Lower leg skin (tissue), 4 donors: ENCODE measurements around the gene OR10H1. TPM values are rescaled to one million over a fixed set of nuclear protein-coding genes. Genes with fewer than 3 reads are reported as not detected.
"Not testable (repeated sequence)": the region's sequence is repeated elsewhere in the genome, so short reads cannot be mapped to it uniquely, and the experiment has no call there.

Experiments
- DNase-seq, 2 donors: peaks; one replicate each; pipeline ENCODE4 v3.0.0-alpha.2; 2019; ENCODE audit warnings: low spot score in 2 of 2
- H3K4me3 ChIP-seq: fragments of 200-600 bp; sonication (generic); 2 replicates; pipeline ENCODE4 v1.5.1; 2017; ENCODE audit warnings: mild to moderate bottlenecking, low read depth; ENCODE audit not compliant: poor library complexity, severe bottlenecking
- CTCF ChIP-seq, 3 donors: fragments of 450-650 bp; IDR thresholded peaks; one replicate each; pipeline ENCODE4 v1.5.1; 2016; ENCODE audit warnings: antibody characterized with exemption in 3 of 3, mild to moderate bottlenecking in 3 of 3, moderate library complexity in 2 of 3
- POLR2A ChIP-seq, 2 donors: fragments of 450-650 bp; IDR thresholded peaks; one replicate each; pipeline ENCODE4 v1.6.1; 2016 to 2017; ENCODE audit warnings: antibody characterized with exemption in 2 of 2, mild to moderate bottlenecking in 1 of 2, moderate library complexity in 1 of 2
- WGBS, 2 donors: methylation state at CpG; one replicate each; pipeline ENCODE4 v1.1.5; 2018; 5-methylcytosine and 5-hydroxymethylcytosine counted together
- intact Hi-C: fragments of 100-400 bp; cut with DNase I; formaldehyde crosslinking; loops from one replicate; pipeline ENCODE4 v1.15.0; 2023; ENCODE audit warnings: low total_unique reads
- total RNA-seq, 4 donors: library from RNA; depleted of rRNA; stranded (reverse); fragments of >200 nt; gene quantifications; one replicate each; pipeline ENCODE4 v1.1.0, GENCODE V29; 2016

The OR10H1 gene
- total RNA-seq, 4 donors from 2014 or later = 0.06 to 0.30 TPM; not detected in 2

- 20 to 21% methylated on average over 6 of the region's 6 CpGs for WGBS, 2 donors
- DNase-seq = no peak
- TF ChIP-seq POLR2A (IDR thresholded peaks at IDR 0.05) = no peak
- no peak for TF ChIP-seq CTCF (IDR thresholded peaks at IDR 0.05)
- H3K4me3 ChIP-seq = no peak overlapping the region
- intact Hi-C loops = no loop called here
Measured at GRCh38 chr19:15812060-15812722, 3.3 kb downstream of the OR10H1 start.

DNA sequence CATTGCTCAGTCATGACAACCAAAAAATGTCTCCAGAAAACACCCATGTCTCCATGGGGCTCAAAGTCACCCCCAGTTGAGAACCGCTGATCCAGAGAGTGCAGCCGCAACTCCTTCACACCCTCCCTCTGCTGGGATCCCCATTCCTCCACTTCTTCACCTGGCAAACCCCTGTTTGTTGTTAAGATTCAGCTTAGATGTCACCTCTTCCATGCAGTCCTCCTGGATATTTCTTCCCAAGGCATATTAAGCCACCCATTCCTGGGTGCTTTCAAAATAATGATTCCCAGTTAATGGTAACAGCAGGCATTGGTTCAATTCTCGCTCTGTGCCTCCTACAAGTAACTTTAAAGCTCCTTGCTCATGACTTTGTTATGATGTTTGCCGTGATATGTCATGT lies 4.0 kb downstream of the OR10H1 start:
- TF ChIP-seq POLR2A (IDR thresholded peaks at IDR 0.05) = no peak
- TF ChIP-seq CTCF (IDR thresholded peaks at IDR 0.05) = no peak
- H3K4me3 ChIP-seq = no peak overlapping the region
- DNase-seq = no peak
- WGBS, 2 donors = 86 to 90% methylated on average over 4 of the region's 4 CpGs
- intact Hi-C loops = no loop called here

DNA sequence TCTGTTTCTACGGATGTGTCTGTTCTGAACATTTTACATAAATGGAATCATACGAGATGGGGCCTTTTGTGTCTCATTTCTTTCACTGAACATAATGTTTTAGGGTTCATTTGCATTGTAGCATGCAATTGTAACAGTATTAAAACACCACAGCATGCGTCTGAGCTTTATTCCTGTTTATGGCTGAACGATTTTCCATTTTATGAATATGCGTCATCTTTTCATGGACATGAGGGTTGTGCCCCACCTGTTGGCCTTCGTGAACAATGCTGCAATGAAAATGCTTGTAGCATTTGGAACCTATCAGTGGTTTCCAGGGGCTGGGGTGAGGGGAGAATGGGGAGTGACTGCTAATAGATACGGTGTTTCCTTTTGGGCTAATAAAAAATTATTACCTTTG lies 5.1 kb downstream of the OR10H1 start:
- intact Hi-C loops = no loop called here
- no peak overlapping the region for H3K4me3 ChIP-seq
- no peak for DNase-seq
- TF ChIP-seq CTCF (IDR thresholded peaks at IDR 0.05) (no peak), POLR2A (IDR thresholded peaks at IDR 0.05) (no peak)
- WGBS, 2 donors = 24 to 34% methylated on average over 7 of the region's 7 CpGs

DNA sequence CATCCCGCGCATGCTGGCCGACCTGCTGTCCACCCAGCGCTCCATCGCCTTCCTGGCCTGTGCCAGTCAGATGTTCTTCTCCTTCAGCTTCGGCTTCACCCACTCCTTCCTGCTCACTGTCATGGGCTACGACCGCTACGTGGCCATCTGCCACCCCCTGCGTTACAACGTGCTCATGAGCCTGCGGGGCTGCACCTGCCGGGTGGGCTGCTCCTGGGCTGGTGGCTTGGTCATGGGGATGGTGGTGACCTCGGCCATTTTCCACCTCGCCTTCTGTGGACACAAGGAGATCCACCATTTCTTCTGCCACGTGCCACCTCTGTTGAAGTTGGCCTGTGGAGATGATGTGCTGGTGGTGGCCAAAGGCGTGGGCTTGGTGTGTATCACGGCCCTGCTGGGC lies 21.2 kb downstream of the OR10H1 start:
- H3K4me3 ChIP-seq, intact Hi-C loops, DNase-seq: not testable (repeated sequence)
- 92 to 94% methylated on average over 16 to 17 of the region's 18 CpGs for WGBS, 2 donors

GRCh38 chr19:15790096-15790495 lies 25.4 kb downstream of the OR10H1 start:
- no peak for DNase-seq
- intact Hi-C loops = no loop called here
- WGBS, 2 donors = 31 to 35% methylated on average over 6 of the region's 6 CpGs
- no peak for TF ChIP-seq CTCF (IDR thresholded peaks at IDR 0.05)
- no peak for TF ChIP-seq POLR2A (IDR thresholded peaks at IDR 0.05)
- no peak overlapping the region for H3K4me3 ChIP-seq

- intact Hi-C loops = no loop called here
- DNase-seq = peak in 1 of 2 donors; percentile 48
- H3K4me3 ChIP-seq = no peak overlapping the region
- 56 to 73% methylated on average over 4 of the region's 4 CpGs for WGBS, 2 donors
- TF ChIP-seq CTCF (IDR thresholded peaks at IDR 0.05) = no peak
- no peak for TF ChIP-seq POLR2A (IDR thresholded peaks at IDR 0.05)
Measured at GRCh38 chr19:15788594-15789270, 26.7 kb downstream of the OR10H1 start.
